ENCODE measurements around the gene CSNK2A1.

DNA sequence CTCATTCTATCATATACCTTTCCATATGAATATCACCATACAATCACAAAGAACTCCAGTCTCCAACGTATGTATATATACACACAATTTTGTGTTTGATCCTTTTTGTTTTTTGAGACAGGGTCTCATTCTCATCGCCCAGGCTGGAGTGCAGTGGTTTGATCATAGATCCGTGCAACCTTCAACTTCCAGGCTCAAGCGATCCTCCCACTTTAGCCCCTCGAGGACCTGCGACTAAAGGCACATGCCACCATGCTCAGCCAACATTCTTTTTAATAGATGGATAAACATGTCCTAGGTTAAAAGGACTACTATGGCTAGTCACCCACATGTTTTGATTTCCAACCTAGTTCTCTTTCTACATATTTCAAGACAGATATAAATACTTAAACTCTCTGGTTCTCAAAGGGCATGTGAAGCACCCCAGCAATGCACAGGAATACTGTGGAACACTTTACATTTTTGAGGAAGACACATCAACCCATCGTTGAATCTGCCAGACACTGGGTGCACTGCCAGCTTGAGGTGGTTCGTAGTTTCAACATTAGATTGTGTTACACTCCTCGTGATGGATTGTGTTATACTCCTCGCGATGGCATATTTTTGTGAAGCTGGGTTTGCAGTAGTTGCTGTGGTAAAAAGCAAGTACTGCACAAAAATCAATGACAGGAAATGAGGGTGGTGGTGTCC is 40.4 kb downstream of the CSNK2A1 start:
- no peak for TF ChIP-seq POLR2AphosphoS5 (IDR thresholded peaks at IDR 0.05; ENCODE audit: low read depth, low read length)
- TF ChIP-seq TAF1 (IDR thresholded peaks at IDR 0.05; ENCODE audit: borderline replicate concordance, insufficient read depth, low read length) = no peak

All from PFSK-1 (cell line).